ENCODE data around the gene FIGN. TPM values are rescaled to one million over a fixed set of nuclear protein-coding genes. Genes with fewer than 3 reads are reported as not detected.

FIGN gene
- total and polyA plus RNA-seq, 12 donors: 1.1 to 10.8 (median 5.2) TPM

- TF ChIP-seq POLR2A (IDR thresholded peaks at IDR 0.05) (no peak), CTCF (IDR thresholded peaks at IDR 0.05) (no peak)
- no peaks in the 10 kb centered on the region for H3K4me1 ChIP-seq (replicated peaks in 1 of 2)
- intact Hi-C loops (cut with DNase I): no loop called here
- H3K9me3 ChIP-seq (replicated peaks in 1 of 3): no peaks in the 10 kb centered on the region
- no peak overlapping the region for H3K4me3 ChIP-seq
- 41 to 46% (median 44%) methylated on average over 2 of the region's 2 CpGs for WGBS, 4 donors
- H3K27ac ChIP-seq: no peak overlapping the region
- H3K36me3 ChIP-seq (replicated peaks in 1 of 2): no peaks in the 10 kb centered on the region
- DNase-seq: no peak
- no peaks in the 10 kb centered on the region for H3K27me3 ChIP-seq
Measured at GRCh38 chr2:163595028-163595427, 140.8 kb downstream of the FIGN start.

- Histone ChIP-seq H3K4me1 (replicated peaks in 1 of 2) (no peaks in the 10 kb centered on the region), H3K9me3 (replicated peaks in 1 of 3) (no peaks in the 10 kb centered on the region), H3K27me3 (no peaks in the 10 kb centered on the region), H3K36me3 (replicated peaks in 1 of 2) (no peaks in the 10 kb centered on the region), H3K27ac (no peak overlapping the region), H3K4me3 (no peak overlapping the region)
- no peak for DNase-seq
- intact Hi-C loops (cut with DNase I): no loop called here
- 80 to 88% (median 87%) methylated on average over 3 of the region's 3 CpGs for WGBS, 4 donors
- no peak for TF ChIP-seq POLR2A (IDR thresholded peaks at IDR 0.05)
- no peak for TF ChIP-seq CTCF (IDR thresholded peaks at IDR 0.05)
Measured at GRCh38 chr2:163594497-163594896, 141.3 kb downstream of the FIGN start.

- Histone ChIP-seq H3K36me3 (replicated peaks in 1 of 2) (no peaks in the 10 kb centered on the region), H3K4me3 (no peak overlapping the region), H3K27ac (no peak overlapping the region), H3K9me3 (replicated peaks in 1 of 3) (no peaks in the 10 kb centered on the region), H3K27me3 (no peaks in the 10 kb centered on the region), H3K4me1 (replicated peaks in 1 of 2) (no peaks in the 10 kb centered on the region)
- no peak for TF ChIP-seq CTCF (IDR thresholded peaks at IDR 0.05)
- no peak for TF ChIP-seq POLR2A (IDR thresholded peaks at IDR 0.05)
- 81 to 88% (median 83%) methylated on average over 6 of the region's 6 CpGs for WGBS, 4 donors
- intact Hi-C loops (cut with DNase I): no loop called here
- DNase-seq: no peak
Measured at GRCh38 chr2:163593982-163594381, 141.8 kb downstream of the FIGN start.

- H3K9me3 ChIP-seq (replicated peaks in 1 of 3): no peaks in the 10 kb centered on the region
- H3K36me3 ChIP-seq (replicated peaks in 1 of 2): no peaks in the 10 kb centered on the region
- TF ChIP-seq POLR2A (IDR thresholded peaks at IDR 0.05) (no peak), CTCF (IDR thresholded peaks at IDR 0.05) (no peak)
- H3K4me3 ChIP-seq: no peak overlapping the region
- no peak for DNase-seq
- no peaks in the 10 kb centered on the region for H3K27me3 ChIP-seq
- intact Hi-C loops (cut with DNase I): no loop called here
- WGBS, 4 donors: 76 to 88% (median 77%) methylated on average over 6 of the region's 6 CpGs
- H3K4me1 ChIP-seq (replicated peaks in 1 of 2): no peaks in the 10 kb centered on the region
- no peak overlapping the region for H3K27ac ChIP-seq
Measured at GRCh38 chr2:163592954-163593622, 142.7 kb downstream of the FIGN start.
